HCT116 (cell line): ENCODE data around the gene BRCA2. TPM values are rescaled to one million over a fixed set of nuclear protein-coding genes. Genes with fewer than 3 reads are reported as not detected.

ENCODE experiments used
- ATAC-seq: fragments of 200-7000 bp; cut with Tn5 transposase; 2 replicates; pipeline ENCODE4 v1.9.1; 2020; ENCODE audit warnings: mild to moderate bottlenecking, moderate library complexity
- BruUV-seq: library from RNA; stranded (reverse); fragments of 400-500 nt; replicated peaks from 2 replicates; lab custom pipeline; 2021; lab: Mats Ljungman, UMichigan
- CTCF ChIA-PET: fragments of 300-600 bp; sonication (Branson Sonifier 250); formaldehyde crosslinking; loops from one replicate; lab custom pipeline; 2021; ENCODE audit warnings: antibody characterized with exemption; lab: Charles Lee
- POLR2A ChIA-PET: fragments of 300-600, 350-600 bp; sonication (Branson Sonifier 250); formaldehyde crosslinking; loops from one replicate; lab custom pipeline; 2021; ENCODE audit warnings: antibody characterized with exemption; lab: Charles Lee
- RAD21 ChIA-PET, 2 experiments: fragments of 300-600 bp; sonication (Branson Sonifier 250); formaldehyde crosslinking; loops; one replicate each; lab custom pipeline; 2023; ENCODE audit warnings: low total read pairs in 2 of 2; ENCODE audit not compliant: uncharacterized antibody in 2 of 2, unreplicated experiment in 2 of 2, low non-redundant PET in 1 of 2; lab: Charles Lee
- DNase-seq: peaks from one replicate; pipeline ENCODE4 v3.0.0-alpha.2; 2010; ENCODE audit warnings: low read depth, low spot score
- H2AFZ ChIP-seq: fragments of 200-600 bp; shearing (Covaris generic), sonication (generic); 2 replicates; pipeline ENCODE4 v1.6.1; 2017; ENCODE audit warnings: low read depth, mixed run types, mixed read lengths, antibody characterized with exemption, low read length; ENCODE audit not compliant: poor library complexity, severe bottlenecking
- H3K27ac ChIP-seq: 2 replicates; pipeline ENCODE4 v1.5.1; 2012; ENCODE audit warnings: low read depth, low read length
- H3K27me3 ChIP-seq: fragments of 200-600 bp; sonication (generic); 2 replicates; pipeline ENCODE4 v1.6.1; 2016; ENCODE audit warnings: mixed run types, low read length, mixed read lengths; ENCODE audit not compliant: insufficient read depth
- H3K36me3 ChIP-seq, 2 experiments: fragments of 200-500 bp in 1 of 2; fragments of 200-600 bp in 1 of 2; sonication (Bioruptor generic) in 1 of 2; sonication (generic) in 1 of 2; 2 replicates each; pipeline versions ENCODE4 v1.5.1 to v1.6.1; 2014 to 2016; ENCODE audit warnings: low read length in 2 of 2, inconsistent platforms in 1 of 2, mixed read lengths in 1 of 2, mixed run types in 1 of 2; ENCODE audit not compliant: insufficient read depth in 2 of 2, control insufficient read depth in 1 of 2
- H3K4me1 ChIP-seq, 2 experiments: fragments of 200-600 bp in 1 of 2; sonication (generic) in 1 of 2; 2 replicates each; pipeline versions ENCODE4 v1.5.1 to v1.6.1; 2012 to 2017; ENCODE audit warnings: low read length in 2 of 2, inconsistent platforms in 1 of 2, mild to moderate bottlenecking in 1 of 2, mixed read lengths in 1 of 2, mixed run types in 1 of 2, moderate library complexity in 1 of 2; ENCODE audit not compliant: insufficient read depth in 2 of 2, control insufficient read depth in 1 of 2
- H3K4me2 ChIP-seq: fragments of 200-600 bp; sonication (generic); 2 replicates; pipeline ENCODE4 v1.6.1; 2017; ENCODE audit warnings: mixed run types, low read length, mixed read lengths
- H3K4me3 ChIP-seq, 2 experiments: fragments of 200-600 bp in 1 of 2; sonication (generic) in 1 of 2; replicated peaks in 1 of 2; 2 replicates each; pipeline ENCODE4 v1.5.1; 2011 to 2016; ENCODE audit warnings: low read length in 2 of 2, control low read depth in 1 of 2, low read depth in 1 of 2, mild to moderate bottlenecking in 1 of 2, mixed read lengths in 1 of 2, mixed run types in 1 of 2
- H3K79me2 ChIP-seq: fragments of 200-600 bp; sonication (generic); 2 replicates; pipeline ENCODE4 v1.6.1; 2017; ENCODE audit warnings: mild to moderate bottlenecking, mixed run types, low read length, moderate library complexity, mixed read lengths; ENCODE audit not compliant: insufficient read depth
- H3K9ac ChIP-seq: fragments of 200-600 bp; sonication (generic); 2 replicates; pipeline ENCODE4 v1.6.1; 2016; ENCODE audit warnings: low read length, mixed read lengths
- H3K9me2 ChIP-seq: fragments of 200-600 bp; sonication (generic), shearing (Covaris generic); 2 replicates; pipeline ENCODE4 v1.6.1; 2017; ENCODE audit warnings: mixed run types, mild to moderate bottlenecking, moderate library complexity; ENCODE audit not compliant: insufficient read depth
- H3K9me3 ChIP-seq, 2 experiments: fragments of 200-500 bp in 1 of 2; fragments of 200-600 bp in 1 of 2; sonication (Bioruptor generic) in 1 of 2; sonication (generic) in 1 of 2; 2 replicates each; pipeline ENCODE4 v1.6.1; 2014 to 2017; ENCODE audit warnings: low read length in 2 of 2, mixed read lengths in 2 of 2, inconsistent platforms in 1 of 2, low read depth in 1 of 2, mild to moderate bottlenecking in 1 of 2, mixed run types in 1 of 2, moderate library complexity in 1 of 2; ENCODE audit not compliant: control insufficient read depth in 1 of 2, insufficient read depth in 1 of 2
- H4K20me1 ChIP-seq: fragments of 200-600 bp; sonication (generic), shearing (Covaris generic); 2 replicates; pipeline ENCODE4 v1.6.1; 2017; ENCODE audit warnings: mixed run types, mild to moderate bottlenecking, moderate library complexity; ENCODE audit not compliant: insufficient read depth
- CEBPB ChIP-seq: IDR thresholded peaks from 2 replicates; pipeline ENCODE4 v1.6.1; 2012; ENCODE audit warnings: low read depth
- ELF1 ChIP-seq: IDR thresholded peaks from 2 replicates; pipeline ENCODE4 v1.6.1; 2012; ENCODE audit warnings: low read depth, borderline replicate concordance
- EZH2phosphoT487 ChIP-seq: fragments of 200-600 bp; IDR thresholded peaks from 2 replicates; pipeline ENCODE4 v1.6.1; 2018; ENCODE audit warnings: antibody characterized with exemption, borderline replicate concordance
- POLR2A ChIP-seq: IDR thresholded peaks from 2 replicates; pipeline ENCODE4 v1.7.0; 2011; ENCODE audit warnings: borderline replicate concordance; ENCODE audit not compliant: insufficient read depth, insufficient read length; ENCODE audit errors: extremely low read depth
- SIN3A ChIP-seq: IDR thresholded peaks from 2 replicates; pipeline ENCODE4 v1.6.1; 2012; ENCODE audit warnings: low read depth
- SRF ChIP-seq: IDR thresholded peaks from 2 replicates; pipeline ENCODE4 v1.6.1; 2012; ENCODE audit warnings: low read depth
- YY1 ChIP-seq: IDR thresholded peaks from 2 replicates; pipeline ENCODE4 v1.6.1; 2011; ENCODE audit warnings: low read length, low read depth, moderate library complexity, mild to moderate bottlenecking; ENCODE audit not compliant: insufficient replicate concordance; ENCODE audit errors: extremely low read depth
- ZNF274 ChIP-seq: fragments of 200-500 bp; sonication (Bioruptor generic); IDR thresholded peaks from 2 replicates; pipeline ENCODE4 v1.6.1; 2014; ENCODE audit warnings: mild to moderate bottlenecking, low read depth, low read length, inconsistent platforms
- intact Hi-C: fragments of 100-400 bp; cut with micrococcal nuclease; formaldehyde crosslinking; loops from 2 replicates; pipeline ENCODE4 v1.10.0; 2022
- total RNA-seq: library from RNA; stranded (reverse); gene quantifications from one replicate; pipeline ENCODE4 v1.2.1, GENCODE V29; 2021; ENCODE audit not compliant: unreplicated experiment
- TF ChIP-seq, protein P1 (sequence below): IDR thresholded peaks from 2 replicates; pipeline ENCODE4 v1.6.1; 2012
- TF ChIP-seq, protein P2 (sequence below): IDR thresholded peaks from 2 replicates; pipeline ENCODE4 v1.6.1; 2012; ENCODE audit warnings: low read depth

Gene BRCA2
- total RNA-seq, 1 experiment from 2014 or later = 14.2 TPM

DNA sequence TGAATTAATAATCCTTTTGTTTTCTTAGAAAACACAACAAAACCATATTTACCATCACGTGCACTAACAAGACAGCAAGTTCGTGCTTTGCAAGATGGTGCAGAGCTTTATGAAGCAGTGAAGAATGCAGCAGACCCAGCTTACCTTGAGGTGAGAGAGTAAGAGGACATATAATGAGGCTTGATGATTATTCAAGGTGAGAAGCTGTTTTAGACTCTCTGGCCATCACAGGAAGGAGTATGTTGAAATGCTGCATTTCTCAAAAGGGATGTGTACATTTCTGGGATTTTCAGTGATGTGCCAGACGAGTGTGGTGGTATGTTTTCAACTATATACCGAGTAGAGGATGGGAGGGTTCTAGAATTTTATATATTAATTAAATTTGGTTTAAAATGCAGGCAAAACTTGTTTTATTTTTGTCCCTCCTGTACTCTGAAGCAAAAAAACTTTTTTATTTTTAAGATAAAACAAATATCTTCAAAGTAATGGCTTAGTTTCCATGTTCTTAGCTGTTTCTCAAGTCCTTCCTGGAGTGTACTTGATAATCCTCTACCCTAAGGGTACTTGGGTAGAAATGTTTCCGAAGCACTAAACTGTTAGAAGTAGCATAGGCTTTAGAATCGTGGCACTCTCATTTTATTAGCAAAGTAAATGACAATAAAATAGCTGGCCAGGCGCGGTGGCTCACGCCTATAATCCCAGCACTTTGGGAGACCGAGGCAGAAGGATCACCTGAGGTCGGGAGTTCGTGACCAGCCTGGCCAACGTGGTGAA is 61.5 kb downstream of the BRCA2 start:
- CTCF ChIA-PET = no interaction called here
- BruUV-seq = no TSS peak
- TF ChIP-seq POLR2A (no peak), YY1 (no peak), SIN3A (no peak), CEBPB (no peak), EZH2phosphoT487 (no peak), ZNF274 (no peak), ELF1 (no peak), SRF (no peak)
- TF ChIP-seq, protein P1, sequence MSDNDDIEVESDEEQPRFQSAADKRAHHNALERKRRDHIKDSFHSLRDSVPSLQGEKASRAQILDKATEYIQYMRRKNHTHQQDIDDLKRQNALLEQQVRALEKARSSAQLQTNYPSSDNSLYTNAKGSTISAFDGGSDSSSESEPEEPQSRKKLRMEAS = no peak
- TF ChIP-seq, protein P2, sequence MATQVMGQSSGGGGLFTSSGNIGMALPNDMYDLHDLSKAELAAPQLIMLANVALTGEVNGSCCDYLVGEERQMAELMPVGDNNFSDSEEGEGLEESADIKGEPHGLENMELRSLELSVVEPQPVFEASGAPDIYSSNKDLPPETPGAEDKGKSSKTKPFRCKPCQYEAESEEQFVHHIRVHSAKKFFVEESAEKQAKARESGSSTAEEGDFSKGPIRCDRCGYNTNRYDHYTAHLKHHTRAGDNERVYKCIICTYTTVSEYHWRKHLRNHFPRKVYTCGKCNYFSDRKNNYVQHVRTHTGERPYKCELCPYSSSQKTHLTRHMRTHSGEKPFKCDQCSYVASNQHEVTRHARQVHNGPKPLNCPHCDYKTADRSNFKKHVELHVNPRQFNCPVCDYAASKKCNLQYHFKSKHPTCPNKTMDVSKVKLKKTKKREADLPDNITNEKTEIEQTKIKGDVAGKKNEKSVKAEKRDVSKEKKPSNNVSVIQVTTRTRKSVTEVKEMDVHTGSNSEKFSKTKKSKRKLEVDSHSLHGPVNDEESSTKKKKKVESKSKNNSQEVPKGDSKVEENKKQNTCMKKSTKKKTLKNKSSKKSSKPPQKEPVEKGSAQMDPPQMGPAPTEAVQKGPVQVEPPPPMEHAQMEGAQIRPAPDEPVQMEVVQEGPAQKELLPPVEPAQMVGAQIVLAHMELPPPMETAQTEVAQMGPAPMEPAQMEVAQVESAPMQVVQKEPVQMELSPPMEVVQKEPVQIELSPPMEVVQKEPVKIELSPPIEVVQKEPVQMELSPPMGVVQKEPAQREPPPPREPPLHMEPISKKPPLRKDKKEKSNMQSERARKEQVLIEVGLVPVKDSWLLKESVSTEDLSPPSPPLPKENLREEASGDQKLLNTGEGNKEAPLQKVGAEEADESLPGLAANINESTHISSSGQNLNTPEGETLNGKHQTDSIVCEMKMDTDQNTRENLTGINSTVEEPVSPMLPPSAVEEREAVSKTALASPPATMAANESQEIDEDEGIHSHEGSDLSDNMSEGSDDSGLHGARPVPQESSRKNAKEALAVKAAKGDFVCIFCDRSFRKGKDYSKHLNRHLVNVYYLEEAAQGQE = no peak
- TF ChIP-seq, all 23 proteins: peak for 0
- H3K27ac ChIP-seq = no peak overlapping the region
- no peaks in the 10 kb centered on the region for H3K9me2 ChIP-seq
- H3K4me1 ChIP-seq = no peaks in the 10 kb centered on the region
- H3K4me2 ChIP-seq = no peak overlapping the region
- no peaks in the 10 kb centered on the region for H3K27me3 ChIP-seq
- no peak overlapping the region for H3K4me3 ChIP-seq
- no peaks in the 10 kb centered on the region for H3K79me2 ChIP-seq
- ATAC-seq = no peak
- H3K9ac ChIP-seq = no peak overlapping the region
- no peak overlapping the region for H2AFZ ChIP-seq
- no peaks in the 10 kb centered on the region for H3K9me3 ChIP-seq
- peaks cover 4 to 29% of the 10 kb centered on the region in 2 experiments for H3K36me3 ChIP-seq
- no peaks in the 10 kb centered on the region for H4K20me1 ChIP-seq
- ChIA-PET POLR2A (no interaction called here), RAD21 (no interaction called here)
- intact Hi-C loops = no loop called here
- DNase-seq = no peak
